Retina (tissue), 1 donor: ENCODE results near the gene LAMA1.
"Not testable (repeated sequence)": the region's sequence is repeated elsewhere in the genome, so short reads cannot be mapped to it uniquely, and the experiment has no call there.

Source experiments
- DNase-seq: peaks from one replicate; pipeline ENCODE4 v3.0.0-alpha.2; 2016

Gene LAMA1

DNA sequence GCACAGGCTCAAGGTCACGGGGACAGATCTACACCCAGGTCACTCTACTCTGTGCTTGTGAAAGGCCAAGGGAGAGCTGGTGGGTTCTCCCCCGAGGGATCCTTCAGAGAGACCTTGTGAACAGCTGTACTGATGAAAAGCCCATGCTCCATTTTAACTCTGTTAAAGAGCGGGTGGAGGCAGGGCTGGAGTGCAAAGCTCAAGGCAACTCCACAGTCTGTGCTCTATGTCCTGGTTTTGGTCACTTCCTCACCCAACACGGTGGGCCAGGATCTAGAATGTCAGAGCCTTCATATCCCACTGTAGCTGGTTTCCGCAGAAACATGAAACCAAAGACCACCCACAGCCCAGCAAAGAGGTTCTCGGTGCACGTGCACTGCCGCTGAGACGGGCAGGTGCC lies 177.1 kb downstream of the LAMA1 start:
- no peak for DNase-seq

DNA sequence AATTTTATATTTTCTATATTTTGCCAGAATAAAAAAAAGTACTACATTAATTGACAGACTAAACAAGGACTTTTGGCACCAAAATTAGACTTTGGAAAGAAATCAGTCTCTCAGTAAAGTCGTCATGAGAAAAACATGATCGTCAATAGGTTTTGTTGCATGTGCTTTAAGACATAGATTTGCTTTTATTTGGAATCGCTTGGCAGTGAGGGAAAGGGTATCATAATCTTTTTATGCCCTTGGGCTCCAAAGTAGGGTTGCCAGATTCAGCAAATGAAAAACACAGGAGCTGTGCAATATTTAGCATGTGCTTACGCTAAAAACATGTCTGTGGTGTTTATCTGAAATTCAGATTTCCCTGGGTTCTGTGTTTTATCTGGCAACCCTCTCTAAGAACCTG lies 177.6 kb downstream of the LAMA1 start:
- no peak for DNase-seq

DNA sequence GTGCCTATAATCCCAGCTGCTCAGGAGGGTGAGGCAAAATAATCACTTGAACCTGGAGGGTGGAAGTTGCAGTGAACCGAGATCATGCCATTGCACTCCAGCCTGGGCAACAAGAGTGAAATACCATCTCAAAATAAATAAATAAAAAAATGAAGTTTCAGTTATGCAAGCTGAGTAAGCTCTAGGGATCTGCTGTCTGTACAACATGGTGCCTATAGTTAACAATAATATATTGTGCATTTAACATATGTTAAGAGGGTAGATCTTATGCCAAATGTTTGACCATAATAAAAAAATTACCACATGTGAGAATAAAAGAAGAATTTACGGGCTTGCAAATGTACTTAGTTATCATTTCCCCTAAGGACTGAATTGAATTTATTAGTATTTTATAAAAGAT lies 179.2 kb downstream of the LAMA1 start:
- DNase-seq = not testable (repeated sequence)

DNA sequence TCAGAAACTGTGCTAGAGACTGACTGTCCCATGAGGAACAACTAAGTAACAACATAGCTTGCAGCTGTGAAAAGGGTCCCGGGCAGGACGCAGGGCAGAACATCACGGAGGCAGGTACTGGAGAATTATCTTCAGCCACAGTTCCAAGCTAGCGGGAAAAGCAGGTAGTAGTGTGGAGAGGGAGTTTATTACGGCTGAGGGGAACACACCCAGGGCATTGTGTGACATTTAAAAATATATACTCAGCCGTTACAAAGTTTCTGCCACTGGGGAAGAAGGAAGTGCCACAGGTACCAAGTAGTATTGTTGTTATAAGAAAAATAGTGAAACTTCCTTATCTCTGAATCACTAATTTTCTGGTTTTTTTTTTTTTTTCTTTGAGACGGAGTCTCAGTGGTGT lies 179.6 kb downstream of the LAMA1 start:
- no peak for DNase-seq

DNA sequence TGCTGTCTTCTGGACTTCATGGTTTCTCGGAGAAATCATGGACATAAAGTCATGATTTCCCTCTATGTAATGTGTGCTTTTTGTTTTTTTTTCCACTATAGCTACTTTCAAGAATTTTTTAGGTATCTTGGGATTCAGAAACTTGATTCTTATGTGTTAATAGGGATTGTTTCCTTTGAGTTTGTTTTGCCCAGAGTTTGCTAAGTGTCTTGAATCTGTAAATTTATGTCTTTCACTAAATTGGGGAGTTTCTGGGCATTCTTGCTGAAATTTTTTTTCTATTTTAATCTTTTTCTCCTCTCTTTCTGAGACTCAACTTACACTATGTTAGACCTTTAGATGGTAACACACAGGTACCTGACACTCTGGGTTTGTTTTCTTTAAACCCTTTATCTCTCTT lies 182.7 kb downstream of the LAMA1 start:
- no peak for DNase-seq

DNA sequence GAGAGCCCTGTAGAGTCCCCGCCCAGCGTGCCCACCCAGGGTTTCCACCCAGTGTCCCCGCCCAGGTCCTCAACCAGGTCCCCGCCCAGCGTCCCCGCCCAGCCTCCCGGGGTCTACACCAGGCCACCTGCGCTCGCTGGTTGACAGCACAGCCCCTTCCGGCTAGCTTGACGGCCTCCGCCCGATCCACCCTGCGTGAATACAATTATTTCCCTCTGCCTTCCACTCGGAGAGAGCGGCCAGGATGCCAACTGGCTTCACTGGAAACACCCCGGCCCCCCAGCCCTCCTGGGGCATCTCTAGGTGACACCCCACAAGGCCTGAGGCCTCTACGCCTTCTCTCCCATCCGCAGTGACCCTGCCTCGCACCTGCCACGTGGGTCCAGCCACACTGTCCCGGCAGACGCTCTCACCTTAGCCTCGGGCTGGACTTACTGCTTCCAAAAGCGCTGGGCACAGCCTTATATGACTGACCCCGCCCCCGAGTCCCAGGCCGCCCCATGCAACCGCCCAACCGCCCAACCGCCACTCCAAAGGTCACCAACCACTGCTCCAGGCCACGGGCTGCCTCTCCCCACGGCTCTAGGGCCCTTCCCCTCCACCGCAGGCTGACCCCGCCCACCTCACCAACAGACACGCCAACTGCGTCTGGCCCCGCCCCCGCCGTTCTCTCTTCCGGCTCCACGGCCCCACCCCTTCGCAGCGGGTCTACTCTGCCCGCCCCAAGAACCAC lies 188.1 kb downstream of the LAMA1 start:
- DNase-seq = no peak

DNA sequence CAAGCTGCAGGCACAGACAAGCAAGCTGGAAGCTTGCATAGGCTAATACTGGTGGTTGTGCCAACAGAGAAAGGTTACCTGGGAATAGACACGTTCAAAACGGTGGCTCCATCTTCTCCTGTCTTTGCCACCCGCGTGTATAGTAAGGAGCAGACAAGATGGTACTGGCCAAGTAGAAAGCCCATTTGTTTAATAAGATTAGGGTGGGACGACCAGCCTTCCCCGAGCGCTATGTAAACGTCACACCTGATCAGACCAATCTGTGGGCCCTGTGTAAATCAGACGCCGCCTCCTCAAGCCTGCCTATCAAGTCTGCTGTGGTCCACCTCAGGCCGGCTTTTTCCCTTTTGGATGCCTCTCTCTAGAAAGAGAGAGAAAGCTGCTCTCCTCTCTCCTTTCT lies 189.2 kb downstream of the LAMA1 start:
- DNase-seq = no peak

DNA sequence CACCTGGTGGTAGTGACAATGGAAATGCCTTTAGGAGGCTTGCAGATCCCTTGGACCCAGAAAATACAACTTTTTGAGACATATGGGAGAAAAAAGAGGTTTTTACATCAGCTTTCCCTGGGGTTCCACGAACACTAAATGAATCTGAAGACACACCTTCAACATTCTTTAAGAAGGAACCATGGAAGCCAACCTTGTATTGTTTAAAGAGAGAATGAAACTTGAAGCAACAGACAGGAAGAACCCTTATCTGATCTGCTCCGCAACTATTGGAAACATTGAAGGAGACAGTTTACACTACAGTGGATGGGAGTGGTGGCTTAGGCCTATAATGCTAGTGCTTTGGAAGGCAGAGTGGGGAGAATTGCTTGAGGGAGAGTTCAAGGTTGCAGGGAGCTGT lies 190.4 kb downstream of the LAMA1 start:
- DNase-seq = no peak

DNA sequence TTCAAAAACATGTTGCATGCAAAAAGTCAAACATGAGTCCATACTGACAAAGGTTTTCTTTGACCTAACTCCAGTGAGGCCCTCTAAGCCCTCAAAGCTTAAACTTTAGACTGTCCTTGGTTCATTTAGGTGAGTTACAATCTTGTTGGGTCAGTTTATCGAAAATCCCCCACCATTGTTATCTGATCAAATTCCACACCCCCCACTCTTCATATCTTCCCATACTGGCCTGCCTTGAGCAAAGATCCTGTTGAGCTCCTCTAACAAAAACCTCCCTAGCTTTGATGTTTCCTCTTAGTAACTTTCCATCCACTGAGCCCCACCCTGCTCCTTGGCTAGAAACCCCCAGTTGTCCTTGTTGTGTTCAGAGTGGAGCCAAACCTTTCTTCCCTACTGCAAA lies 194.4 kb downstream of the LAMA1 start:
- no peak for DNase-seq

DNA sequence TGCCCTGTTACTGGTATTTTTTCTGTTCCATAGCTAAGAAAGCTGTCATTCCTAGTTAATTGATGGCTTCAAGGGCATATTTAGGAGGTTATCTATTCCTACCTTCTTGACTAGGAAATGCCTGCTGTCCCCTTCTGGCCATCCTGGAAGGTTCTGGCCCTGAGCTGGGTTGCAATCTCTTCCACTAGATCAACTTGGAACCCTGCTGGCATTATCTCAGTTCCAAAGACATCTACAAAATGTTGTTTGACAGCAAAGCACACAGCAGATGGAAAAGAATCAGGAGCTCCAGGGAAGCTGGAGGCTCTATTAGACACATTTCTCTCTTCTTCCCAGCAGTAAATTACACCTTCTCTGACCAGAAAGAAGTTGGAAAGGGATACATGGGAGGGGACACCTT lies 196.0 kb downstream of the LAMA1 start:
- DNase-seq = no peak

DNA sequence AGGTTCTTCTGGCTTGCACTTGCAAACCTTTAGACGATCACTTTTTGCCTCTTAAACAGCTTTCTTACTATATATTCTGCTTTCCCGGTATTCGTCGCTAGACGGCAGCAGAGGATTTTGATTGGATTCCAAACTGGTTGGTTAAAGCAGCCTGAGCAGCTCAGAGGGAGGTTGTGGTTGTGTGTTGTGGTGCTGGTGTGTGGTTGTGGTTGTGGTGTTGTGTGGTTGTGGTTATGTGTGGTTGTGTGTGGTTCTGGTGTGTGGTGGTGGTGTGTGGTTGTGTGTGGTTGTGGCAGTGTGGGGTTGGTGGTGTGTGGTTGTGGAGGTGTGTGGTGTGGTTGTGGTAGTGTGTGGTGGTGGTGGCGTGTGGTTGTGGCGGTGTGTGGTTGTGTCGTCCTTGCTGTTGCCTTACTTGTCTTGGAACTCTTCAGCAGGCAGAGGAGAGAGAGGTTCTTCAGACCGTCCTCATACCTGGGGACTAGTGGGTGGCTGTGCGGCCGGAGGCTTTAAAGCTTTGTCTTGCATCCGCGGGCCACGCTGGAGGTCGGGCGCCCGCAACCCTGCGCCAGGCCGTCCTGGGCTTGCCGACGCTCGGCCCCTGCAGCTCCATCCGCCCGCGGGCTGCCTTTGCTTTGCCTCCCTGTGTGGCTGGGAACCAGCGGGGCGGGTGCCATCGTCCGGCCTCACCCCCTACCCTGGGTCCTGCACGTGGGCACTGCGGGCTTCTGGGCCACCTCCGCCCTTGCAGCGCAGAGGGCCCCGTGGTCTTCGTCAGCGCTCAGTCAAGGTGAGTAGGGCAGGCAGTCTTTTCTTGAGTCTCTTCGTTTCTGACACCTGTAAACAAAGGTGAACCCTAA lies 197.3 kb downstream of the LAMA1 start:
- peak; percentile 65 for DNase-seq

DNA sequence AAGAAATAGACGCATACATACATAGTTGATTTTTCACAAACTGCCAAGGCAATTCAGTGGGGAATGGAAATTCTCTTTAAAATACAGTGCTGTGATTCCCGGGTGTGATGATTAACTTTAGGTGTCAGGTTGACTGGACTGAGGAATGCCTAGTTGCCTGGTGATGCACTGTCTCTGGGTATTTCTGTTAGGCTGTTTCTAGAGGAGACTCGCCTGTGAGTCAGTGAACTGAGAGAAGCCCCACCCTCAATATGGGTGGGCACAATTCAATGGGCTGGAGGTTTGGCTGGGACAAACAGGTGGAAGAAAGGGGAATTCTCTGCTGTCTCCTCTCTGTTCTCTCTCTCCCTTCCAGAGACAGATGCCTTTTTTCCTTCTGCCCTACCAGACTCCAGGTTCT lies 200.5 kb downstream of the LAMA1 start:
- DNase-seq = no peak

DNA sequence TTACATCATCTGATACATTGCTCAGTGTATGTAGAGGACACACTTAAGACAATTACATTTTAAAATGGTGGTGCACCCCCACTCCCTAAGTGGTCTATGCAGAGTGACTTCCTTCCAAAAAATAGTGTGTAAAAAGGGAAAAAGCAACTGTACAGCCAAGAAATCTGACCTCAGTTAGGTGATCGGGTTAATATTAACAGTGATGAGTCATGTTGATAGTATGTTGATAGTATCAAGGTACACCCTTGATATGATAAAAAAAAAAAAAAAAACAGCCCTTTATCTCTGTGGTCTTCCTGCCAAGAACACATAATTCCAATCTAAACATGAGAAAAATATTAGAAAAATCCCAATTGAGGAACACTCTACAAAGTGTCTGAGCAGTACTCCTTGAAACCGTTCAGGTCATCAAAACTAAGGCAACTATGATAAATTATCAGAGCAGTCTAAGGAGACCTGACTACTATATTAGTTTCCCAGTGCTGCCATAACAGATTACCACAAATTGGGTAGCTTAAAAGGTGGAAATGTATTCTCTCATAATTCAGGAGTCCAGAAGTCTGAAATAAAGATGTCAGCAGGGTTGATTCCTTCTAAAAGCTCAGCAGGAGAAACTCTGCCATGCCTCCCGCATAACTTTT lies 216.2 kb downstream of the LAMA1 start:
- DNase-seq = no peak

DNA sequence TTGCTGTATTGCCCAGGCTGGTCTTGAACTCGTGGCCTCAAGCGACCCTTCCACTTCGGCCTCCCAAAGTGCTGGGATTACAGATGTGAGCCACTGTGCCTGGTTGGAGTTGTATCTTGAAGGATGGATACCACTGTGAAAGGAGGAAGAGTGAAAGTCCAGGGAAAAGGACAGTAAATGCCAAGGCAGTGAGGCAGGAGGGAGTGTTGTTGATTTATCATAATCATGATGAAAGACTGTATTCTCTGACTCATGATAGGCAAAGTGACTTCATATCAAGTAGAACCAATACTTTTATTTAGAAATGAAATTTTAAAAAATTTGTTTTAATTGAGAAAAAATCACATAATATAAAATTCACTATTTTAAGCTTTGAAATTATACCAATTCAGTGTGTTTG lies 225.8 kb downstream of the LAMA1 start:
- no peak for DNase-seq
